GM12801 (cell line): ENCODE measurements around the gene LRP11.

Experiments used
- CTCF ChIP-seq: IDR thresholded peaks from one replicate; pipeline ENCODE4 v1.5.1; 2011; ENCODE audit warnings: control low read depth; ENCODE audit not compliant: insufficient read length; ENCODE audit errors: extremely low read depth

Gene LRP11

GRCh38 chr6:149856256-149856994, 7.7 kb downstream of the LRP11 start:
- no peak for TF ChIP-seq CTCF

GRCh38 chr6:149855741-149856140, 8.4 kb downstream of the LRP11 start:
- TF ChIP-seq CTCF: no peak

GRCh38 chr6:149855040-149855654, 9.0 kb downstream of the LRP11 start:
- no peak for TF ChIP-seq CTCF

GRCh38 chr6:149854532-149854931, 9.6 kb downstream of the LRP11 start:
- no peak for TF ChIP-seq CTCF

DNA sequence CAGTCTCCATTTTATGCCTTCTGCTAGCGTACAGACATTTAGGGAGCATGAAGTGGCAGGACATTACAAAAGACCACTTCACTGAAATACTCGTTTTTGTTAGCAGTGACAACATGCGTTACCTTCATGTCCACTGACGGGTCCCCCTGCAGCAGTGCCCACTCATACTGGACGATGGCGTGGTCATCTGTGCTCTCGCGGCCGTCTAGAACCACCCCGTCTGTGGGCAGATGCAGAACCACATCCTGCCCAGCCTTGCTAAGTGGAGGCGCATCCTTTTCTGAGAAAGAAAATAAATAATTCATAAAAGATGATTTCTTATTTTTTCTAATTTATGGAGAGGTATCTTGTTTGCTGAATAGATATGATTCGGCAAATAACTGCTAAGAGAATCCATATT, 11.3 kb downstream of the LRP11 start:
- TF ChIP-seq CTCF: no peak

GRCh38 chr6:149852180-149852579, 12.0 kb downstream of the LRP11 start:
- TF ChIP-seq CTCF: no peak

- TF ChIP-seq CTCF: no peak
Measured at GRCh38 chr6:149851461-149852110, 12.6 kb downstream of the LRP11 start.
